Bronchial epithelial cell (primary cell): ENCODE data around the gene C5AR1. TPM values are rescaled to one million over a fixed set of nuclear protein-coding genes. Genes with fewer than 3 reads are reported as not detected.

ENCODE experiments used
- DNase-seq: peaks from one replicate; pipeline ENCODE4 v3.0.0-alpha.2; 2010; ENCODE audit warnings: low read depth
- FAIRE-seq: peaks from 2 replicates; lab custom pipeline; 2011; peaks lifted over from hg19 to GRCh38; lab: Jason Lieb, UNC
- H3K27me3 ChIP-seq: 2 replicates; pipeline ENCODE4 v1.5.1; 2011; ENCODE audit warnings: low read length; ENCODE audit not compliant: control insufficient read depth, insufficient read depth
- H3K36me3 ChIP-seq: 2 replicates; pipeline ENCODE4 v1.5.1; 2011; ENCODE audit warnings: low read length; ENCODE audit not compliant: control insufficient read depth, insufficient read depth
- H3K4me3 ChIP-seq: 2 replicates; pipeline ENCODE4 v1.5.1; 2011; ENCODE audit warnings: mild to moderate bottlenecking, low read depth, low read length, control low read depth
- CTCF ChIP-seq: IDR thresholded peaks from 2 replicates; pipeline ENCODE4 v1.5.1; 2011; ENCODE audit warnings: mild to moderate bottlenecking, moderate library complexity, low read length, control low read depth, inconsistent platforms; ENCODE audit not compliant: insufficient read depth, severe bottlenecking
- total RNA-seq: library from RNA; depleted of rRNA; stranded (reverse); fragments of >200 nt; gene quantifications from 2 replicates; pipeline ENCODE4 v1.2.1, GENCODE V29; 2014

The C5AR1 gene
- total RNA-seq, 1 donor from 2014 or later = under 0.01 TPM

GRCh38 chr19:47321630-47322029 is 12.0 kb downstream of the C5AR1 start:
- no peak for FAIRE-seq

GRCh38 chr19:47322058-47322457 is 12.4 kb downstream of the C5AR1 start:
- FAIRE-seq (no peak), DNase-seq (no peak)
- no peak overlapping the region for H3K4me3 ChIP-seq
- H3K36me3 ChIP-seq = no peaks in the 10 kb centered on the region
- no peak for TF ChIP-seq CTCF
- H3K27me3 ChIP-seq = peaks cover 2% of the 10 kb centered on the region

More at GRCh38 chr19:47321630-47322029, 12.0 kb downstream of the C5AR1 start:
- Histone ChIP-seq H3K4me3 (no peak overlapping the region), H3K27me3 (peaks cover 2% of the 10 kb centered on the region), H3K36me3 (no peaks in the 10 kb centered on the region)
- TF ChIP-seq CTCF = no peak
- no peak for DNase-seq

- peaks cover 2% of the 10 kb centered on the region for H3K27me3 ChIP-seq
- no peaks in the 10 kb centered on the region for H3K36me3 ChIP-seq
- TF ChIP-seq CTCF = no peak
- DNase-seq (no peak), FAIRE-seq (no peak)
- H3K4me3 ChIP-seq = no peak overlapping the region
Observed at GRCh38 chr19:47323409-47323808, 13.7 kb downstream of the C5AR1 start.

- FAIRE-seq = no peak
- peaks cover 2% of the 10 kb centered on the region for H3K27me3 ChIP-seq
- no peak overlapping the region for H3K4me3 ChIP-seq
- TF ChIP-seq CTCF = no peak
- no peak for DNase-seq
- H3K36me3 ChIP-seq = no peaks in the 10 kb centered on the region
Observed at GRCh38 chr19:47323872-47324271, 14.2 kb downstream of the C5AR1 start.

GRCh38 chr19:47324502-47324901 is 14.8 kb downstream of the C5AR1 start:
- TF ChIP-seq CTCF = no peak

GRCh38 chr19:47330466-47330869 is 20.8 kb downstream of the C5AR1 start:
- no peak for TF ChIP-seq CTCF
- no peak for FAIRE-seq
- no peaks in the 10 kb centered on the region for H3K27me3 ChIP-seq
- H3K4me3 ChIP-seq = no peak overlapping the region
- peak; percentile 46 for DNase-seq
- H3K36me3 ChIP-seq = no peaks in the 10 kb centered on the region

More at GRCh38 chr19:47324502-47324901, 14.8 kb downstream of the C5AR1 start:
- H3K27me3 ChIP-seq = peaks cover 2% of the 10 kb centered on the region
- no peak overlapping the region for H3K4me3 ChIP-seq
- H3K36me3 ChIP-seq = no peaks in the 10 kb centered on the region
- DNase-seq (no peak), FAIRE-seq (no peak)
